Brain microvascular endothelial cell (primary cell): ENCODE results near the gene C1D.
"Not testable (repeated sequence)": the region's sequence is repeated elsewhere in the genome, so short reads cannot be mapped to it uniquely, and the experiment has no call there.

Source experiments
- DNase-seq: peaks from one replicate; pipeline ENCODE4 v3.0.0-alpha.2; 2020
- H3K27ac ChIP-seq: fragments of 250-450 bp; sonication (Bioruptor Pico); 2 replicates; pipeline ENCODE4 v1.5.1; 2020; ENCODE audit warnings: mild to moderate bottlenecking, moderate library complexity
- H3K27me3 ChIP-seq: fragments of 250-450 bp; sonication (Bioruptor Pico); replicated peaks from 2 replicates; pipeline ENCODE4 v1.5.1; 2020; ENCODE audit warnings: mild to moderate bottlenecking
- H3K36me3 ChIP-seq: fragments of 250-450 bp; sonication (Bioruptor Pico); replicated peaks from 2 replicates; pipeline ENCODE4 v1.5.1; 2020; ENCODE audit warnings: mild to moderate bottlenecking
- H3K4me3 ChIP-seq: 2 replicates; pipeline ENCODE4 v1.5.1; 2011; ENCODE audit warnings: low read depth, mild to moderate bottlenecking, control low read depth, low read length, moderate library complexity
- CTCF ChIP-seq: IDR thresholded peaks from 2 replicates; pipeline ENCODE4 v1.5.1; 2011; ENCODE audit warnings: low read depth, mild to moderate bottlenecking, moderate library complexity, low read length, control low read depth, inconsistent platforms; ENCODE audit errors: missing control alignments
- in situ Hi-C: cut with HindIII; loops from 2 replicates; pipeline ENCODE4 v1.10.0; 2017; ENCODE audit warnings: low sequenced_read_pairs, low pct_ligation_motif_present

The C1D gene

DNA sequence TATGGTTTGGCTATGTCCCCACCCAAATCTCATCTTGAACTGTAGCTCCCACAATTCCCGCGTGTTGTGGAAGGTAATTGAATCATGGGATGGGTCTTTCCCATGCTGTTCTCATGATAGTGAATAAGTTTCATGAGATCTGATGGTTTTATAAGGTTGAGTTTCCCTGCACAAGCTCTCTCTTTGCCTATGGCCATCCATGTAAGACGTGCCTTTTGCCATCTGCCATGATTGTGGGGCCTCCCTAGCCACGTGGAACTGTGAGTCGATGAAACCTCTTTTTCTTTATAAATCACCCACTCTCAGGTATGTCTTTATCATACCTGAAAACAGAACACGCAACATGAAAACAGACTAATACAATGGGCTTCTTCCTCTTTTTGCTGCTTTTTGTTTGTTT, 11.2 kb upstream of the C1D start:
- no peak overlapping the region for H3K4me3 ChIP-seq
- no peak for TF ChIP-seq CTCF
- no peak for DNase-seq
- H3K27ac ChIP-seq, result no peak overlapping the region
- in situ Hi-C loops, result no loop called here
- H3K36me3 ChIP-seq, result no peaks in the 10 kb centered on the region
- no peaks in the 10 kb centered on the region for H3K27me3 ChIP-seq

DNA sequence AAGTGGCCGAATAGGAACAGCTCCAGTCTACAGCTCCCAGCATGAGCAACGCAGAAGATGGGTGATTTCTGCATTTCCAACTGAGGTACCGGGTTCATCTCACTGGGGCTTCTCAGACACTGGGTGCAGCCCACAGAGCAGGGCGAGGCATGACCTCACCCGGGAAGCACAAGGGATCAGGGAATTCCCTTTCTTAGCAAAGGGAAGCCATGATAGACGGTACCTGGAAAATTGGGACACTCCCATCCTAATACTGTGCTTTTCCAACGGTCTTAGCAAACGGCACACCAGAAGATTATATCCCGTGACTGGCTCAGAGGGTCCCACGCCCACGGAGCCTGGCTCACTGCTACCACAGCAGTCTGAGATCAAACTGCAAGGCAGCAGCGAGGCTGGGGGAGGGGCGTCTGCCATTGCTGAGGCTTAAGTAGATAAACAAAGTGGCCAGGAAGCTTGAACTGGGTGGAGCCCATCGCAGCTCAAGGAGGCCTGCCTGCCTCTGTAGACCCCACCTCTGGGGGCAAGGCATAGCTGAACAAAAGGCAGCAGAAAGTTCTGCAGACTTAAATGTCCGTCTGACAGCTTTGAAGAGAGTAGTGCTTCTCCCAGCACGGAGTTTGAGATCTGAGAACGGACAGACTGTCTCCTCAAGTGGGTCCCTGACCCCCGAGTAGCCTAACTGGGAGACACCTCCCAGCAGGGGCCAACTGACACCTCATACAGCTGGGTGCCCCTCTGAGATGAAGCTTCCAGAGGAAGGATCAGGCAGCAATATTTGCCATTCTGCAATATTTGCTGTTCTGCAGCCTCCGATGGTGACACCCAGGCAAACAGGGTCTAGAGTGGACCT, 1.2 kb upstream of the C1D start:
- H3K36me3 ChIP-seq, H3K4me3 ChIP-seq, in situ Hi-C loops: not testable (repeated sequence)

GRCh38 chr2:68060652-68061051, 2.2 kb downstream of the C1D start:
- in situ Hi-C loops, result no loop called here
- Histone ChIP-seq H3K27ac (no peak overlapping the region), H3K4me3 (no peak overlapping the region), H3K36me3 (no peaks in the 10 kb centered on the region), H3K27me3 (no peaks in the 10 kb centered on the region)
- no peak for TF ChIP-seq CTCF
- DNase-seq, result no peak

More for the DNA sequence above, 1.2 kb upstream of the C1D start:
- DNase-seq, H3K27me3 ChIP-seq, H3K27ac ChIP-seq: not testable (repeated sequence)

DNA sequence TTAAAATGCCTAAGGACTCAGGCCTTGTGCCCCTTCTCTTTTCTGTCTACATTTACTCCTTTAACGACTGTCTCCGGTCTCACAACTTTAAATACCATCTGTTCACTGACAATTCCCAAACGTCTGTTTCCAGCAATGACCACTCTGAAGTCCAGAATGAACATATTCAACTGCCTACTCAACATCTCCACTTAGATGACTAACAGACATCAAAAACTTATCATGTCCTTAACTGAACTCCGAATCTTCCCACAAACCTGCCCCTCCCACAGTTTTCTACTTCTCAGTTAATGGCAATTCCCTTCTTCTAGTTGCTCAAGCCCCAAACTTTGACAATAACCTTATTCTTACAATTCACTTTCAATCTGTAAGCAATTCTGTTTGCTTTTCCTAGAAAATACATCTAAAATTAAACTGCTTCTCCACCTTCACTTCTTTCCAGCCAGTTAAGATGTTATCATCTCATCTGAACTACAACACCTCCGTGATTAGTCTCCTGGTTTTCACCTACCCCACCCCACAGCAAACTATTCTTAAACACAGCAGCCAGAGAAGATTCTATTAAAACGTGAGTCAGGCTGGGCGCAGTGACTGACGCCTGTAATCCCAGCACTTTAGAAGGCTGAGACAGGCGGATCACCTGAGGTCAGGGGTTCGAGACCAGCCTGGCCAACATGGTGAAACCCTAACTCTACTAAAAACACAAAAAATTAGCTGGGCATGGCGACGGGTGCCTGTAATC, 2.8 kb downstream of the C1D start:
- no peak for TF ChIP-seq CTCF
- Histone ChIP-seq H3K27ac (no peak overlapping the region), H3K4me3 (no peak overlapping the region), H3K27me3 (no peaks in the 10 kb centered on the region), H3K36me3 (no peaks in the 10 kb centered on the region)
- no peak for DNase-seq
- in situ Hi-C loops, result no loop called here

- H3K4me3 ChIP-seq, result no peak overlapping the region
- H3K27me3 ChIP-seq, result no peaks in the 10 kb centered on the region
- H3K36me3 ChIP-seq, result no peaks in the 10 kb centered on the region
- DNase-seq, result no peak
- H3K27ac ChIP-seq, result no peak overlapping the region
- no peak for TF ChIP-seq CTCF
- in situ Hi-C loops, result no loop called here
Measured at GRCh38 chr2:68057658-68058396, 5.0 kb downstream of the C1D start.
